ENCODE data around the gene PHF2.

The PHF2 gene

GRCh38 chr9:93576258-93577077 is at the start of gene PHF2:
Gene PHF2, plus strand, starts transcription at chr9:93576584. Its CDS starts 190 bp downstream, at chr9:93576774.
- H3K4me3 ChIP-seq (IDR thresholded peaks at IDR 0.05; ENCODE audit: insufficient read depth, low read depth, low read length): no peak within 1 kb of the TSS
- no peaks in the 10 kb centered on the region for H4K20me1 ChIP-seq (ENCODE audit: insufficient read depth)
- no peaks in the 10 kb centered on the region for H3K36me3 ChIP-seq (ENCODE audit: insufficient read depth)
- H3K4me2 ChIP-seq: peak within 1 kb of the TSS; percentile 80
- no peak for TF ChIP-seq CTCF (conservative IDR thresholded peaks at IDR 0.05; ENCODE audit: low read depth, low read length)
- H3K79me2 ChIP-seq (ENCODE audit: insufficient read depth, low read depth): peaks cover 19% of the 10 kb centered on the region; the same call in 1 of the 2 replicates
- peaks cover 5% of the 10 kb centered on the region for H3K4me1 ChIP-seq (ENCODE audit: low read depth, poor library complexity, severe bottlenecking)
- H2AFZ ChIP-seq (ENCODE audit: low read depth): peak within 1 kb of the TSS; percentile 75
- H3K27ac ChIP-seq: peak within 1 kb of the TSS; percentile 27; the same call in 1 of the 2 replicates
- H3K9ac ChIP-seq: peak within 1 kb of the TSS; percentile 83
- no peaks in the 10 kb centered on the region for H3K27me3 ChIP-seq (ENCODE audit: insufficient read depth, low read depth)

- Histone ChIP-seq H3K27ac (no peak overlapping the region), H3K4me2 (no peak overlapping the region), H3K4me3 (IDR thresholded peaks at IDR 0.05; ENCODE audit: insufficient read depth, low read depth, low read length) (no peak overlapping the region), H4K20me1 (ENCODE audit: insufficient read depth) (no peaks in the 10 kb centered on the region), H3K9ac (no peak overlapping the region), H3K79me2 (ENCODE audit: insufficient read depth, low read depth) (no peaks in the 10 kb centered on the region), H3K27me3 (ENCODE audit: insufficient read depth, low read depth) (no peaks in the 10 kb centered on the region), H3K4me1 (ENCODE audit: low read depth, poor library complexity, severe bottlenecking) (no peaks in the 10 kb centered on the region), H2AFZ (ENCODE audit: low read depth) (no peak overlapping the region), H3K36me3 (ENCODE audit: insufficient read depth) (no peaks in the 10 kb centered on the region; the same call in 1 of the 2 replicates)
- TF ChIP-seq CTCF (conservative IDR thresholded peaks at IDR 0.05; ENCODE audit: low read depth, low read length): no peak
Measured at GRCh38 chr9:93531374-93531773, 45.0 kb upstream of the PHF2 start.

DNA sequence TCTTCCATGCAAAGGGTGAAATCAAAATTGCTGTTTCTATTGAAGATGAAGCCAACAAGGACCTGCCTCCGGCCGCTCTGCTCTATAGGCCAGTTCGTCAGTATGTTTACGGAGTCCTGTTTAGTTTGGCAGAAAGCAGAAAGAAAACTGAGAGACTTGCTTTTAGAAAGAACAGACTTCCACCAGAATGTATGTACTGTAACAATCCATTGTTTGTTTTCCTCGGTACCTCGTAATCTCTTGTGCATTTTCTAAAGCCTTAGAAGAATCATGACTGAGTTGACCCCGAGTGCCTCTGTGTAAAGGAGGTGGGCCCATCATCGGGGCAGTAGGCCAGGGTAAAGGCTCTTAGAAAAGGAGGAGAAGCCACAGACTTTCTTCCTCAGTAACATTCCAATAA is 44.2 kb upstream of the PHF2 start:
- no peaks in the 10 kb centered on the region for H3K27me3 ChIP-seq (ENCODE audit: insufficient read depth, low read depth)
- no peaks in the 10 kb centered on the region for H3K79me2 ChIP-seq (ENCODE audit: insufficient read depth, low read depth)
- H3K4me2 ChIP-seq: no peak overlapping the region
- H3K9ac ChIP-seq: no peak overlapping the region
- H3K4me3 ChIP-seq (IDR thresholded peaks at IDR 0.05; ENCODE audit: insufficient read depth, low read depth, low read length): no peak overlapping the region
- no peak overlapping the region for H2AFZ ChIP-seq (ENCODE audit: low read depth)
- no peaks in the 10 kb centered on the region; the same call in 1 of the 2 replicates for H3K36me3 ChIP-seq (ENCODE audit: insufficient read depth)
- no peak for TF ChIP-seq CTCF (conservative IDR thresholded peaks at IDR 0.05; ENCODE audit: low read depth, low read length)
- no peaks in the 10 kb centered on the region for H3K4me1 ChIP-seq (ENCODE audit: low read depth, poor library complexity, severe bottlenecking)
- H3K27ac ChIP-seq: no peak overlapping the region
- no peaks in the 10 kb centered on the region; the same call in 1 of the 2 replicates for H4K20me1 ChIP-seq (ENCODE audit: insufficient read depth)

GRCh38 chr9:93533863-93534262 is 42.5 kb upstream of the PHF2 start:
- Histone ChIP-seq H3K27me3 (ENCODE audit: insufficient read depth, low read depth) (no peaks in the 10 kb centered on the region), H3K4me2 (no peak overlapping the region), H3K79me2 (ENCODE audit: insufficient read depth, low read depth) (no peaks in the 10 kb centered on the region), H3K36me3 (ENCODE audit: insufficient read depth) (no peaks in the 10 kb centered on the region; the same call in 1 of the 2 replicates), H3K27ac (no peak overlapping the region), H2AFZ (ENCODE audit: low read depth) (no peak overlapping the region), H4K20me1 (ENCODE audit: insufficient read depth) (no peaks in the 10 kb centered on the region; the same call in 1 of the 2 replicates), H3K4me1 (ENCODE audit: low read depth, poor library complexity, severe bottlenecking) (no peaks in the 10 kb centered on the region), H3K9ac (no peak overlapping the region), H3K4me3 (IDR thresholded peaks at IDR 0.05; ENCODE audit: insufficient read depth, low read depth, low read length) (no peak overlapping the region)
- TF ChIP-seq CTCF (conservative IDR thresholded peaks at IDR 0.05; ENCODE audit: low read depth, low read length): no peak
